Measurements from ENCODE around the gene EIF5B. TPM values are rescaled to one million over a fixed set of nuclear protein-coding genes. Genes with fewer than 3 reads are reported as not detected.

The EIF5B gene
- total RNA-seq, 1 donor from 2014 or later: 84.7 TPM

- no peak overlapping the region for H3K27ac Mint-ChIP-seq
- H3K4me1 Mint-ChIP-seq (ENCODE audit: low read depth): peaks cover 2% of the 10 kb centered on the region
- peaks cover 27% of the 10 kb centered on the region for H3K36me3 Mint-ChIP-seq (ENCODE audit: low read depth)
- intact Hi-C loops (cut with micrococcal nuclease): no loop called here
- no peak overlapping the region for H3K4me3 Mint-ChIP-seq
- H3K27me3 Mint-ChIP-seq (ENCODE audit: insufficient read depth): no peaks in the 10 kb centered on the region
- H3K9me3 Mint-ChIP-seq: no peaks in the 10 kb centered on the region
- no peak for DNase-seq (ENCODE audit: low spot score)
Observed at GRCh38 chr2:99450199-99450598, 113.0 kb downstream of the EIF5B start.

Other genes starting within 250 kb of the EIF5B start
- 0.29 TPM in 1 of 2 replicates, not detected in the other for gene C2orf15, start 195.7 kb upstream of the EIF5B start, total RNA-seq
- 3.0 and 4.1 TPM in 2 replicates for gene TSGA10, start 182.4 kb upstream of the EIF5B start, total RNA-seq
- 2.2 and 3.3 TPM in 2 replicates for gene LIPT1, start 182.4 kb upstream of the EIF5B start, total RNA-seq
- gene MITD1, start 156.3 kb upstream of the EIF5B start, total RNA-seq: 45.3 and 50.1 TPM in 2 replicates
- 25.5 and 27.8 TPM in 2 replicates for gene MRPL30, start 156.2 kb upstream of the EIF5B start, total RNA-seq
- not detected in 2 replicates for gene LYG2, start 81.7 kb upstream of the EIF5B start, total RNA-seq
- gene LYG1, start 36.2 kb upstream of the EIF5B start, total RNA-seq: 1.5 and 1.7 TPM in 2 replicates
- gene TXNDC9, start 1.1 kb upstream of the EIF5B start, total RNA-seq: 37.0 and 37.3 TPM in 2 replicates
- gene REV1, start 152.6 kb downstream of the EIF5B start, total RNA-seq: 49.6 and 53.7 TPM in 2 replicates